Esophagus squamous epithelium (tissue), 5 donors: ENCODE measurements around the gene PELO. TPM values are rescaled to one million over a fixed set of nuclear protein-coding genes. Genes with fewer than 3 reads are reported as not detected.

Source experiments
- DNase-seq: peaks from one replicate; lab custom pipeline; 2025; lab: John Stamatoyannopoulos, UW
- H3K27ac ChIP-seq, 4 donors: fragments of 200-600 bp; sonication (generic); one replicate each; pipeline ENCODE4 v1.5.1; 2016 to 2019; ENCODE audit warnings: mild to moderate bottlenecking in 1 of 4
- H3K27me3 ChIP-seq, 4 donors: fragments of 200-600 bp; sonication (generic); 1 replicate in 3 of 4; 2 replicates in 1 of 4; pipeline versions ENCODE4 v1.5.1 to v1.6.0; 2017 to 2021; ENCODE audit warnings: antibody characterized with exemption in 1 of 4
- H3K36me3 ChIP-seq, 3 donors: fragments of 200-600 bp; sonication (generic); one replicate each; pipeline ENCODE4 v1.5.1; 2016 to 2019
- H3K4me1 ChIP-seq, 3 donors: fragments of 200-600 bp; sonication (generic); one replicate each; pipeline ENCODE4 v1.5.1; 2017 to 2019
- H3K4me3 ChIP-seq, 4 donors: fragments of 200-600 bp; sonication (generic); 1 replicate in 3 of 4; 2 replicates in 1 of 4; pipeline ENCODE4 v1.5.1; 2016 to 2019; ENCODE audit warnings: mild to moderate bottlenecking in 2 of 4, moderate library complexity in 1 of 4
- H3K9me3 ChIP-seq, 3 donors: fragments of 200-600 bp; sonication (generic); one replicate each; pipeline ENCODE4 v1.5.1; 2016 to 2019
- POLR2A ChIP-seq, 4 donors: fragments of 450-650 bp; IDR thresholded peaks; one replicate each; pipeline ENCODE4 v1.6.1; 2017; ENCODE audit warnings: antibody characterized with exemption in 4 of 4, mild to moderate bottlenecking in 4 of 4, moderate library complexity in 3 of 4
- WGBS, 2 donors: methylation state at CpG; one replicate each; pipeline ENCODE4 v1.1.5; 2018; 5-methylcytosine and 5-hydroxymethylcytosine counted together
- intact Hi-C: fragments of 100-400 bp; cut with DNase I; formaldehyde crosslinking; loops from one replicate; pipeline ENCODE4 v1.15.0; 2022
- total RNA-seq, 4 donors: library from RNA; depleted of rRNA; stranded (reverse); fragments of >200 nt; gene quantifications; one replicate each; pipeline ENCODE4 v1.1.0, GENCODE V29; 2016
- TF ChIP-seq, protein P1 (sequence below), 6 experiments: fragments of 450-650 bp in 4 of 6; fragments of 200-600 bp in 2 of 6; sonication (generic) in 2 of 6; IDR thresholded peaks; one replicate each; pipeline ENCODE4 v1.5.1; 2016 to 2019; ENCODE audit warnings: antibody characterized with exemption in 6 of 6, mild to moderate bottlenecking in 4 of 6, moderate library complexity in 4 of 6
- donor health status: DM: yes; HTN: yes; CAD: no.

The PELO gene
- total RNA-seq, 4 donors from 2014 or later = 10.4 to 25.6 (median 14.6) TPM

DNA sequence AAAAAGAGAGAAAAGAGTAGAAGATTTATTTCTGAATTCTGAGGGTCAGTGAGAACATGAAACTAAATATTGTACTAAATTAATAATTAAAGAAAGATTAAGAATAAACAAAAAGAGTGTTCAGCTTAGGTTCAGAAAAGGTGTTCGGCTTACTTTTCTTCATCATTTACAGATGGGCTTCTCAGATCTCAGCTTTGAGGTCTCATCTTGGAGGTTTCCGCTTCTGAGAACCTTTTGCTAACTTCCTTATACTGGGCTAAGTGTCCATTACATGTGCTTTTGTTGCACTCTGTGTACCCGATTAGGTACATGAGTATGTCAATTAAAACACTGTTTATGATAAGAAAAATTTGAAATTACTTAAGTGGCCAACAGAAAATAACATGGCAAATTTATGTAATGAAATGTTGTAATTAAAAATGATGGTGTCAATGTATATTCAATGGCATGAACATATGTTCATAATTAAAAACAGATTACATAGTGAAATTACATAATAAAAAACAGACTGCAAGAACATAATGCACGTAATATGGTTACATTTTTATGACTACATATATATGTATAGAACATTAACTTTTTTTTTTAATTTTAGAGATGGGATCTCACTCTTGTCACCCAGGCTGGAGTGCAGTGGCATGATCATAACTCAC is 17.3 kb upstream of the PELO start:
- intact Hi-C loops = no loop called here
- DNase-seq = no peak
- Histone ChIP-seq H3K4me3 (no peak overlapping the region), H3K9me3 (no peaks in the 10 kb centered on the region), H3K36me3 (no peaks in the 10 kb centered on the region), H3K4me1 (no peaks in the 10 kb centered on the region), H3K27me3 (no peaks in the 10 kb centered on the region), H3K27ac (no peak overlapping the region)
- no peak for TF ChIP-seq POLR2A (IDR thresholded peaks at IDR 0.05)
- TF ChIP-seq, protein P1, sequence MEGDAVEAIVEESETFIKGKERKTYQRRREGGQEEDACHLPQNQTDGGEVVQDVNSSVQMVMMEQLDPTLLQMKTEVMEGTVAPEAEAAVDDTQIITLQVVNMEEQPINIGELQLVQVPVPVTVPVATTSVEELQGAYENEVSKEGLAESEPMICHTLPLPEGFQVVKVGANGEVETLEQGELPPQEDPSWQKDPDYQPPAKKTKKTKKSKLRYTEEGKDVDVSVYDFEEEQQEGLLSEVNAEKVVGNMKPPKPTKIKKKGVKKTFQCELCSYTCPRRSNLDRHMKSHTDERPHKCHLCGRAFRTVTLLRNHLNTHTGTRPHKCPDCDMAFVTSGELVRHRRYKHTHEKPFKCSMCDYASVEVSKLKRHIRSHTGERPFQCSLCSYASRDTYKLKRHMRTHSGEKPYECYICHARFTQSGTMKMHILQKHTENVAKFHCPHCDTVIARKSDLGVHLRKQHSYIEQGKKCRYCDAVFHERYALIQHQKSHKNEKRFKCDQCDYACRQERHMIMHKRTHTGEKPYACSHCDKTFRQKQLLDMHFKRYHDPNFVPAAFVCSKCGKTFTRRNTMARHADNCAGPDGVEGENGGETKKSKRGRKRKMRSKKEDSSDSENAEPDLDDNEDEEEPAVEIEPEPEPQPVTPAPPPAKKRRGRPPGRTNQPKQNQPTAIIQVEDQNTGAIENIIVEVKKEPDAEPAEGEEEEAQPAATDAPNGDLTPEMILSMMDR (IDR thresholded peaks at IDR 0.05) = no peak
- 91 to 94% methylated on average over 4 of the region's 4 CpGs for WGBS, 2 donors

DNA sequence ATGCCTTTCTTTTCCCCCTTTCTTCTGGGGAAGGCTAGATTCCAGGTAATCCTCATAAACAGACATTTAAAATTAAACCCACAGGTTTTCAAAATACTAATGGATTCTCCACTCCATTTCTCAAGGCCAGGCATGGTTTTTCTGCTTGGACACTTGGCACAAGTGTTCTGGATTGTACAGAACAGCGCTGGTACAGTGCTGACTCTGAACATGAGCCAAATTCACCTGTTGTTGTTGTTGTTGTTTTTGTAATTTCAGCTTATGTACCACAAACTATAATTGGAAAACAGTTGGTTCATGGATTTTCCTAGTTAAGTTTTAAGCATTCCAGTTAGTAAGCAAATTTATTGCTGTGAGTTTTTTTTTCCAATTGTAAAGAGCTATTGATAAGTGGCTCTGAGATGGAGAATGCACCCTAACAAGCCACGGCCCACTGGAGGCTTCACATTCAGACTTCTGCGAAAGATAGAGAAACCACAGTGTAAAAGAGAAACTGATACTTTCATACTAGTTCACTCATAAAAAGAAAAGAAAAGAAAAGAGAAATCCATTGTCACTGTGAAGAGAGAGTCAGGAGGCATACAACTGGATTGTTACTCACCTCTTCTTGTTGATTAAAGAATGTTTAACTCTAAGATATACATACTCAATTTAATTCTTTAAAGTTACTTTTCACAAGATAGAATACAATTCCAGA is 16.2 kb upstream of the PELO start:
- TF ChIP-seq, protein P1 (IDR thresholded peaks at IDR 0.05) = no peak
- TF ChIP-seq POLR2A (IDR thresholded peaks at IDR 0.05) = no peak
- intact Hi-C loops = no loop called here
- Histone ChIP-seq H3K4me1 (no peaks in the 10 kb centered on the region), H3K9me3 (no peaks in the 10 kb centered on the region), H3K4me3 (no peak overlapping the region), H3K27ac (peak overlapping the region in 1 of 4 donors; percentile 37), H3K27me3 (no peaks in the 10 kb centered on the region), H3K36me3 (no peaks in the 10 kb centered on the region)
- no peak for DNase-seq
- WGBS, 2 donors = 52 to 74% methylated on average over 3 of the region's 3 CpGs

DNA sequence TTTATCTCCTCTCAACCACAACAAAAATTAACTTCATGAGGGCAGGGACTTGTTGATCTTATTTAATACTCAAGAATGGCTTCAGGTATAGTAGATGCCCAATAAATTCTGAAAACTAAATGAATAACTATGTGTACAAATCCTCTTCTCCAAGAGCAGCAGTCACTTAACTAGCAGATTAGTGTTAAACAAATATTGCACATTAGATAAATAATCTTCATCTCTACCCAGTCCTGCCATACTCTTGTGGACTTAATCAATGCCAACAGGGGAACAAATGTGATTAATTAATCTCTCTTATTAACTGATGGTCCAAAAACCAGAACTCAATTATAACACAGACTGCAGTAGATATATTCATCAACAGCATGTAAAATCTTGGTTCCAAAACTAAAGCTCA is 15.0 kb upstream of the PELO start:
- no peaks in the 10 kb centered on the region for H3K4me1 ChIP-seq
- intact Hi-C loops = no loop called here
- TF ChIP-seq, protein P1 (IDR thresholded peaks at IDR 0.05) = no peak
- no peak for TF ChIP-seq POLR2A (IDR thresholded peaks at IDR 0.05)
- no peaks in the 10 kb centered on the region for H3K27me3 ChIP-seq
- no peaks in the 10 kb centered on the region for H3K36me3 ChIP-seq
- no peak overlapping the region for H3K27ac ChIP-seq
- DNase-seq = no peak
- H3K9me3 ChIP-seq = no peaks in the 10 kb centered on the region
- H3K4me3 ChIP-seq = no peak overlapping the region

DNA sequence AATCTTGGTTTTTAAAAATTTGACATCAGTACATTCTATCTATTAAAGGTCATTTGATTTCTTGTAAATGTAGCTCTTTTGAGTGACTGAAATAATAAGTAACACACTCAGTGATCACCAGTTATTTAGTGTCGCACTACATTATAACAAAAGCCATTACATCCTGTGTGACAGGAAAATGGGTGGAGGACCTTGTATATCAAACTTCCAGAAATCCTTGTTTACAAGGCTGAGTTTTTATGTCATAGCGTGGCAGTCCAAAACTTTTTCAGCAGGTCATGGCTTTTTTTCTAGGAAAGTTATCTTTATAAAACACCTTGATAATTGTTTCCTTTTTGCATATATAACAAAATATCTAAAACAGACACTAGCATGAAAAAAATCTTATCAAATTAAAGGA is 14.4 kb upstream of the PELO start:
- Histone ChIP-seq H3K36me3 (no peaks in the 10 kb centered on the region), H3K27ac (no peak overlapping the region)
- intact Hi-C loops = no loop called here

DNA sequence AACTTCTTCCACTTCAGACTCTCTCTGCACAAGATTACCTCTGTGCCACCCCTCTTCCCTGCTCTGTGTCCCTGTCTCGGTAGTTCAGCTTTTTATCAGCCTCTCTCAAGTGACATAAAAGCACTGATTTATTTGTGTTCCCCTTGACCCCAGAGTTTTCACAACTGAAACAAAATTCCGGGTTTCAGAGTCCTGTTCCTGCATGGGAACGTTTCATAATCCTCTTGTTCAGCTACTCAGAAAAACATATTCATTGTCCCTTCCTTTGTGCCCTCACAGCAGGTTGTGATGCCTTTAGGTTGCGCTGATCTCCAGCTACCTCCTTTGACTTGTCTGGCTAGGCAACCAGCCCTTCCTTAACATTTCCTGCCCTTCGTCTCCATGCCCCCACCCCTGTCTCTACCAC is 13.7 kb upstream of the PELO start:
- 28 to 39% methylated on average over 5 of the region's 5 CpGs for WGBS, 2 donors
- Histone ChIP-seq H3K9me3 (no peaks in the 10 kb centered on the region), H3K4me3 (no peak overlapping the region), H3K27me3 (no peaks in the 10 kb centered on the region), H3K27ac (no peak overlapping the region), H3K4me1 (no peaks in the 10 kb centered on the region), H3K36me3 (no peaks in the 10 kb centered on the region)
- TF ChIP-seq, protein P1 (IDR thresholded peaks at IDR 0.05) = no peak
- no peak for TF ChIP-seq POLR2A (IDR thresholded peaks at IDR 0.05)
- intact Hi-C loops = no loop called here
- DNase-seq = no peak

More for the DNA sequence above, 14.4 kb upstream of the PELO start:
- no peaks in the 10 kb centered on the region for H3K27me3 ChIP-seq
- DNase-seq = no peak
- TF ChIP-seq, protein P1 (IDR thresholded peaks at IDR 0.05) = no peak
- TF ChIP-seq POLR2A (IDR thresholded peaks at IDR 0.05) = no peak
- H3K9me3 ChIP-seq = no peaks in the 10 kb centered on the region
- no peaks in the 10 kb centered on the region for H3K4me1 ChIP-seq
- no peak overlapping the region for H3K4me3 ChIP-seq
- WGBS, 2 donors = 75 to 86% methylated on average over 2 of the region's 2 CpGs
